Raji (cell line): ENCODE measurements around the gene SLC26A6.
A peak's percentile ranks its signal among the peaks of the same experiment; 100 is the strongest.

ENCODE experiments used
- POLR2A ChIP-seq: IDR thresholded peaks from 2 replicates; pipeline ENCODE4 v1.6.1; 2011; ENCODE audit warnings: low read depth, low read length, control low read depth; ENCODE audit not compliant: insufficient read depth

Gene SLC26A6

GRCh38 chr3:48635222-48636021 is at the start of gene SLC26A6:
Gene SLC26A6 (minus strand): TSS chr3:48635461. CDS start chr3:48635393, 68 bp downstream.
- TF ChIP-seq POLR2A = peak; percentile 89

GRCh38 chr3:48684480-48685143 is 49.4 kb upstream of the SLC26A6 start:
- no peak for TF ChIP-seq POLR2A

- no peak for TF ChIP-seq POLR2A
These were observed 48.7 kb upstream of the SLC26A6 start for GRCh38 chr3:48684054-48684349.

GRCh38 chr3:48682786-48683185 is 47.5 kb upstream of the SLC26A6 start:
- TF ChIP-seq POLR2A = no peak

- TF ChIP-seq POLR2A = no peak
These were observed 46.8 kb upstream of the SLC26A6 start for GRCh38 chr3:48681974-48682610.

- no peak for TF ChIP-seq POLR2A
These were observed 46.2 kb upstream of the SLC26A6 start for GRCh38 chr3:48681541-48681880.

GRCh38 chr3:48680811-48681540 is 45.7 kb upstream of the SLC26A6 start:
- no peak for TF ChIP-seq POLR2A

GRCh38 chr3:48679411-48680391 is 44.4 kb upstream of the SLC26A6 start:
- no peak for TF ChIP-seq POLR2A

GRCh38 chr3:48678566-48679380 is 43.5 kb upstream of the SLC26A6 start:
- TF ChIP-seq POLR2A = no peak

GRCh38 chr3:48678056-48678455 is 42.8 kb upstream of the SLC26A6 start:
- no peak for TF ChIP-seq POLR2A

- no peak for TF ChIP-seq POLR2A
These were observed 39.2 kb upstream of the SLC26A6 start for GRCh38 chr3:48674505-48674904.

- TF ChIP-seq POLR2A = no peak
These were observed 37.3 kb upstream of the SLC26A6 start for GRCh38 chr3:48672522-48672921.

- TF ChIP-seq POLR2A = no peak
These were observed 29.7 kb upstream of the SLC26A6 start for GRCh38 chr3:48664929-48665328.

- no peak for TF ChIP-seq POLR2A
These were observed 29.0 kb upstream of the SLC26A6 start for GRCh38 chr3:48664313-48664644.
